AG10803 (cell line): ENCODE results near the gene PRKCZ.

Source experiments
- DNase-seq: peaks from one replicate; pipeline ENCODE4 v3.0.0; 2010; ENCODE audit warnings: low read depth
- H3K4me3 ChIP-seq: 2 replicates; pipeline ENCODE4 v1.5.1; 2011; ENCODE audit warnings: mild to moderate bottlenecking, low read length, control low read depth
- CTCF ChIP-seq: conservative IDR thresholded peaks from 2 replicates; pipeline ENCODE4 v1.5.1; 2011; ENCODE audit warnings: mild to moderate bottlenecking, low read length, control low read depth, inconsistent platforms

PRKCZ gene

GRCh38 chr1:2019571-2020309 lies 30.5 kb upstream of the PRKCZ start:
- no peak for TF ChIP-seq CTCF
- H3K4me3 ChIP-seq = no peak overlapping the region
- no peak for DNase-seq

GRCh38 chr1:2020310-2020655 lies 29.9 kb upstream of the PRKCZ start:
- no peak overlapping the region for H3K4me3 ChIP-seq
- TF ChIP-seq CTCF = no peak
- no peak for DNase-seq

GRCh38 chr1:2021550-2021949 lies 28.7 kb upstream of the PRKCZ start:
- TF ChIP-seq CTCF = no peak
- H3K4me3 ChIP-seq = no peak overlapping the region
- DNase-seq = no peak

GRCh38 chr1:2022063-2022770 lies 28.0 kb upstream of the PRKCZ start:
- no peak for TF ChIP-seq CTCF
- H3K4me3 ChIP-seq = no peak overlapping the region
- DNase-seq = no peak

- TF ChIP-seq CTCF = no peak
- DNase-seq = no peak
Observed at GRCh38 chr1:2023187-2023586, 27.0 kb upstream of the PRKCZ start.

GRCh38 chr1:2024451-2024850 lies 25.8 kb upstream of the PRKCZ start:
- no peak overlapping the region for H3K4me3 ChIP-seq
- no peak for DNase-seq
- TF ChIP-seq CTCF = no peak

More at GRCh38 chr1:2023187-2023586, 27.0 kb upstream of the PRKCZ start:
- no peak overlapping the region for H3K4me3 ChIP-seq

GRCh38 chr1:2024887-2025286 lies 25.3 kb upstream of the PRKCZ start:
- no peak for TF ChIP-seq CTCF
- DNase-seq = no peak
- H3K4me3 ChIP-seq = no peak overlapping the region
